Erythroblast (primary cell): ENCODE measurements around the gene CCDC127.
"Not testable (repeated sequence)": the region's sequence is repeated elsewhere in the genome, so short reads cannot be mapped to it uniquely, and the experiment has no call there.

Source experiments
- DNase-seq, 2 experiments: peaks; one replicate each; lab custom pipeline; 2025; lab: John Stamatoyannopoulos, UW
- GATA1 ChIP-seq: IDR thresholded peaks from 2 replicates; pipeline ENCODE4 v1.6.1; 2011; ENCODE audit warnings: low read depth, mild to moderate bottlenecking, control low read depth, low read length, moderate library complexity
- POLR2A ChIP-seq: IDR thresholded peaks from 2 replicates; pipeline ENCODE4 v1.6.1; 2011; ENCODE audit warnings: mild to moderate bottlenecking, low read length

The CCDC127 gene

DNA sequence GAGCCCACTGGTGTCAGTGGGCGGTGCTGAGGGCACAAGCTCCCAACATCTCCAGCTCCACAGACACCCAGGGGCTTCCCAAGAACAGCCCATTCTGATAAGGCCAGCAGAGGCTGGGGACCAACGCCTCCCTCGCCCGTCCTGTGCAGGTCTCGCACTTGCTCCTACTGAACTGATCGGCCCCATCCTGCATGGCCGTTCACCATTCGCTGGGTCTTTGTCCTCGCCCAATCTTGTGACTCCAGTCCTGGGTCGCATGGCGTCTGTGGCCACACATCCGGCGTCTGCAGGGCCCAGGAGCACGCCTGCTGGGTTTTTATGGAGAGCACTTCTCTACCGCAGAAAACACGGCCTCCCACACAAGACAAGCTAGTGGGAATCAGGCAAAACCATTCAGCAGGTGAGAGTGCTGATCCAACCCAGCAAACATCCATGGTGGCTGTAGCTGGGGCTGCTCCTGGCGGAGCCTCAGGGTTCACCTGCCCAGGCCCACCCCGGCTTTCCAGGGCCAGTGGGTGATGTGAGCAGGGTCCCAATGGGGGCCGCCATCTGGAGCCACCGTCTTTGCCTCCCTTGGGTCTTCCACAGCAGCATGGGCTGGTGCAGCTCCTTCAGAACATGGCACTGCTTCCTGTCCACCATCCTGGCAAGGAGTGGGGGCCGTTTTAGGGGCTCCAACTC, 19.3 kb downstream of the CCDC127 start:
- TF ChIP-seq GATA1, result no peak
- TF ChIP-seq POLR2A, result no peak

GRCh38 chr5:197892-198489, 20.0 kb downstream of the CCDC127 start:
- DNase-seq, result no peak
- TF ChIP-seq POLR2A (no peak), GATA1 (no peak)

More for the DNA sequence above, 19.3 kb downstream of the CCDC127 start:
- DNase-seq, result no peak

GRCh38 chr5:197031-197430, 20.9 kb downstream of the CCDC127 start:
- not testable (repeated sequence) for DNase-seq

- TF ChIP-seq GATA1, result no peak
- TF ChIP-seq POLR2A, result no peak
- DNase-seq, result no peak
Observed at GRCh38 chr5:196350-196749, 21.6 kb downstream of the CCDC127 start.

DNA sequence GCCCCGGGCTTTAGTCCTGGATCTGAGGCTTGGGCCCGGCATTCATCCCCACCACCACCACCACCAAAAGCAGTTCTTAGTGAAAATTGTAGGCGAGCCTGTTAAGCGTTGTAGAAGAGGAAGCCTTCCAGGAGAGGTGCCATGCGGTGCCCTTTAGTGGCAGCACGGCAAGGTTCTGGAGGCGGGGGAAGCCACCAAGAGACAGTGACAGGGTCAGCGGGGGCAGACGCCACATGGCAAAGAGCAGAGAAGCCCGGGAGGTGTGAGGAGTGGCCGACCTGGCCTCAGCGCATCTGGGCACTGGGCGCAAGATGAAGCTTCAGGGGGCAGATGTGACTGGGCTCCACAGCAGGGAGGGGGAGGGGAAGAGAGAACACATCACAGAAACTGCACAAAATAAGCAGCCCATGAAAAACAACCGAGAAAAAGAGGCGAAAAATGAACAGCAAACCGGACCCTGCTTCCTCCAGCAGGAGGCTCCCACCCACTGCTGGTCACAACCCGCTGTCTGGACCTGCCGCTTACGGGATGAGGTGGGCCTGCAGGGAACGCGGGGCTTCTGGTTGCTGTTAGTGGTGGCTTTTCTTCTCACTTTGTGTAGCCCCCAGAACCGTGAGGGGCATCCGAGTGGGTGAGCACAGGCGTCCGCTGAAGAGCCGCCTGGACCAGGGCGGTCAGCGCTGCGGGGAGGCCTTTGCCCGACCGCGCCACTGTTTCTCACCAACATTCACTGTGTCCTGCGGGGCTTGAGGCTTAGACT, 22.4 kb downstream of the CCDC127 start:
- DNase-seq, result no peak
- no peak for TF ChIP-seq POLR2A
- TF ChIP-seq GATA1, result no peak

DNA sequence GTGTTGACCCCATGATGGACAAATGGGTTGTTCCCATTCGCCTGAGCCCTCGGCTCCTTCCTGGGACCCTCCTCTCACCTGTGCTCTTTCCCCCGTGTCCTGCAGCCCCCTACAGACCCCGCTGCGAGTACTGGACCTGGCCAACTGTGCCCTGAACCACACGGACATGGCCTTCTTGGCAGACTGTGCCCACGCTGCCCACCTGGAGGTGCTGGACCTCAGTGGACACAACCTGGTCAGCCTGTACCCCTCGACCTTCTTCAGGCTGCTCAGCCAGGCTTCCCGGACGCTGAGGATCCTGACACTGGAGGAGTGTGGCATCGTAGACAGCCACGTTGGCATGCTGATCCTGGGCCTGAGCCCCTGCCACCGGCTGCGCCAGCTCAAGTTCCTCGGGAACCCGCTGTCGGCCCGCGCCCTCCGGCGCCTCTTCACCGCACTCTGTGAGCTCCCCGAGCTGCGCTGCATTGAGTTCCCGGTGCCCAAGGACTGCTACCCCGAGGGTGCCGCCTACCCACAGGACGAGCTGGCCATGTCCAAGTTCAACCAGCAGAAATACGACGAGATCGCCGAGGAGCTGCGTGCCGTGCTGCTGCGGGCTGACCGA, 23.2 kb downstream of the CCDC127 start:
- DNase-seq, result no peak

GRCh38 chr5:194102-194501, 23.9 kb downstream of the CCDC127 start:
- TF ChIP-seq POLR2A, result no peak
- no peak for TF ChIP-seq GATA1
- no peak for DNase-seq

More for the DNA sequence above, 23.2 kb downstream of the CCDC127 start:
- TF ChIP-seq POLR2A (no peak), GATA1 (no peak)

DNA sequence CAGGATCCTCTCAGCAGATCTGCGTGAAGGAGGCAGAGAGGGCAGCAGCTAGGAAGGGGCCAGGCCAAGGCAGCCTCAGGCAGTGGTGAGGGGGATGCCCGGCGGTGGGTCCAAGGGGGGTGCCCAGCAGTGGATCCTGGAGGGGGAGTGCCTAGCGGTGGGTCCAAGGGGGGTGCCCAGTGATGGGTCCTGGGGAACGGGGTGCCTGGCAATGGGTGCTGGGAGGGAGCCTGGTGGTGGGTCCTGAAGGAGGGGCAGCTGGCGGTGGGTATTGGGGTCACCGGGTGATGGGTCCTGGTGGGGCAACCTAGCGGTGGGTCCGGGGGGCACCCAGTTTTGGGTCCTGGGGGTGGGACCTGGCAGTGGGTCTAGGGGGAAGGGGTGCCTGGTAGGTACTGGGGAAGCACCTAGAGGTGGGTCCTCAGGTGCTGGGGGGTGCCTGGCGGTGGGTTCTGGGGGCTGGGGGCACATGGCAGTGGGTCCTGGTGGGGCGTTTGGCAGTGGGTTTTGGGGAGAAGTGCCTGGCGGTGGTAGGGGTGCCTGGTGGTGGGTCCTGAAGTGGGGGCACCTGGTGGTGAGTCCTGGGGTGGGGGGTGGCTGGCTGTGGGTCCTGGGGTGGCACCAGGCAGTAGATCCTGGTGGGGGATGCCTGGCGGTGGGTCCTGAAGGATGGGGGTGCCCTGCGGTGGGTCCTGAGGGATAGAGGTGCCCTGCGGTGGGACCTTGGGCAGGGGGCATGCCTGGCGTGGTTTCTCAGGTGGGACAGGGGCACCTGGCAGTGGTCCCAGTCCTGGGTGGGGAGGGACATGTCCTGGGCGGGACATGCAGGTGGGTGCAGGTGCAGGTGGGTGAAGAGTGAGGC, 24.8 kb downstream of the CCDC127 start:
- DNase-seq, result no peak
- TF ChIP-seq GATA1 (no peak), POLR2A (no peak)

- TF ChIP-seq POLR2A (no peak), GATA1 (no peak)
- no peak for DNase-seq
Observed at GRCh38 chr5:192691-192969, 25.3 kb downstream of the CCDC127 start.

DNA sequence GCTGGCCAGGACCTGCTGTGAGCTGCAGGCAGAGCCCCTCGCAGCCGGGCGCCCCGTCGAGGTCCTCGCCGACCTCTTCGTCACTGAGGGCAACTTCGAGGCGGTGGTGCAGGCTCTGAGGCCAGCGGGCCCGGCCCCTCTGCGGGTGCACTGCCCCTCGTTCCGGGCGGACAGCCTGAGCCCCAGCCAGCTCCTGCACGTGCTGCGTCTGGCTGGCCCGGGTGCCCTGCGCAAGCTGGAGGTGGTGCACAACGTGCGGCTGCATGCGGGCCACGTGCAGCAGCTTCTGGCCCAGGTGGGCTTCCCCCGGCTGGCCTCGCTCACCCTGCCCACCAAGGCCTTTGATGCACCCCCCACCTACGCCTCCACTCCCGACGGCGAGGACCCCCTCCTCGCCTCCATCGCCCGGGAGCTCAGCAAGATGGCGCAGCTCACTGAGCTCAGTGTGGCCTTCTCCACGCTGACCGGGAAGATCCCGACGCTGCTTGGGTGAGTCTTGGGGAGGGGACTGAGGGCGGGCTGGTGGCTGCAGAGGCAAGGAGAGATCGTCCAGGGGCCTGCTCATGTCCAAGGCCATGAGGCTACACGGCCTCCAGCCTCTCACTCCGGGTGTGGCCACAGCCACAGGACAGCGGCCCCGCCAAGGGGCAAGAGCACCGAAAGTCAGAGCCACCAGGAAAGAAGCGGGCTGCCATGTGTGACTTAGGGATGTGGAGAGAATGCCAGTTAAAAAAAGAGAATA, 25.8 kb downstream of the CCDC127 start:
- no peak for DNase-seq

DNA sequence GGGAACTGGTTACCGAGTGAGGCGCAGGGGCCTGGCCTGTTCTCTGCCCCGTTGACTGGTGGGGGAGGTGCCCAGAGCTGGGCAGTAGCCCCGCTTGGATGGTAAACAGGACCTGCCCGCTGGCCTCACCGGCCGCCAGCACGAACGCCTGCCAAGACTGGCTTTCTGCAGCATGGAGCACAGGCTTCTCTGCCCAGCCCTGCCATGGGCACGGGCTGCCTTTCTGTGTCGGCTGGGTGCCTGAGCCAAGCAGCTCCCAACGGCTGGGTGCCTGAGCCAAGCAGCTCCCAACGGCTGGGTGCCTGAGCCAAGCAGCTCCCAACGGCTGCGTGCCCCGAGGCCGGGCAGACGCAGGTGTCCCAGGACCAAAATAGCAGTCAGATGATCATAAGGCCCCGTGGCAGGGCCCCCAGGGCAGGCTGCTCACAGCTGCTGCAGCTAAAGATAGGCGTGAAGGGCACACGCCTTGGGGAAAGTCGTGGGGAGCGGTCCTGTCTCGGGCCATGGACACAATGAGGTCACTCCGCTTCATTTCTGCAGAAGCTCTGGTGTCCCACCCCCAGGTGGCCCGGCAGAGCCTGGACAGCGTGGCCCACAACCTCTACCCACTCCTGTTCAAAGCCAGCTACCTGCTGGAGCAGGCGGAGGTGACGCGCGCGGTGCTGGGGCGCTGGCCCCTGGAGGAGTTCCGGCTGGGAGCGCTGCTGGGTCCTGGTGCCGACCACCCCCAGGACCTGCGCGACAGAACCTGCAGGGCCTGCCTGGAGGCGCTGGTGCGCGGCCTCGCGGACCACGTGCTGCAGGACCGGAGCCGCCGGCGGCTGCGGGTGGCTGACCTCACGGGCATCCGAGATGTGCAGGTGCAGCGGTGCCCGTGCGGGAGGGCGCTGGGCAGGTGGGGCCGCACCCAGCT, 26.7 kb downstream of the CCDC127 start, which contains the start of gene LRRC14B:
LRRC14B (plus strand) TSS at position 460 of the 913 bp plus-strand sequence; CDS start at position 504, 44 bp downstream.
- DNase-seq, result peak; percentile 15 to 37
- TF ChIP-seq GATA1, result no peak
- no peak for TF ChIP-seq POLR2A

More for the DNA sequence above, 25.8 kb downstream of the CCDC127 start:
- TF ChIP-seq POLR2A (no peak), GATA1 (no peak)
